ENCODE data around the gene TSR1.
A peak's percentile ranks its signal among the peaks of the same experiment; 100 is the strongest.

Gene TSR1

GRCh38 chr17:2344528-2344927, 8.3 kb upstream of the TSR1 start:
- TF ChIP-seq SIN3A (IDR thresholded peaks at IDR 0.05; ENCODE audit: borderline replicate concordance, insufficient read depth, low read length), result no peak
- TF ChIP-seq POLR2AphosphoS5 (IDR thresholded peaks at IDR 0.05; ENCODE audit: low read depth, low read length), result no peak
- no peak for TF ChIP-seq FOXP2 (optimal IDR thresholded peaks at IDR 0.05; ENCODE audit: borderline replicate concordance, extremely low read depth, extremely low read length, insufficient read depth)
- no peak for TF ChIP-seq TAF1 (IDR thresholded peaks at IDR 0.05; ENCODE audit: borderline replicate concordance, insufficient read depth, low read length)
- no peak for TF ChIP-seq REST (IDR thresholded peaks at IDR 0.05; ENCODE audit: insufficient read depth in 1 of 2, low read depth in 2 of 2, low read length in 2 of 2)

- TF ChIP-seq TAF1 (IDR thresholded peaks at IDR 0.05; ENCODE audit: borderline replicate concordance, insufficient read depth, low read length), result no peak
- TF ChIP-seq POLR2AphosphoS5 (IDR thresholded peaks at IDR 0.05; ENCODE audit: low read depth, low read length), result no peak
Observed at GRCh38 chr17:2343421-2343820, 7.2 kb upstream of the TSR1 start.

- TF ChIP-seq SIN3A (IDR thresholded peaks at IDR 0.05; ENCODE audit: borderline replicate concordance, insufficient read depth, low read length) (no peak), POLR2AphosphoS5 (IDR thresholded peaks at IDR 0.05; ENCODE audit: low read depth, low read length) (no peak), TAF1 (IDR thresholded peaks at IDR 0.05; ENCODE audit: borderline replicate concordance, insufficient read depth, low read length) (no peak), REST (IDR thresholded peaks at IDR 0.05; ENCODE audit: insufficient read depth in 1 of 2, low read depth in 2 of 2, low read length in 2 of 2) (no peak), FOXP2 (optimal IDR thresholded peaks at IDR 0.05; ENCODE audit: borderline replicate concordance, extremely low read depth, extremely low read length, insufficient read depth) (no peak)
Observed at GRCh38 chr17:2338315-2338657, 2.0 kb upstream of the TSR1 start.

- TF ChIP-seq POLR2AphosphoS5 (IDR thresholded peaks at IDR 0.05; ENCODE audit: low read depth, low read length), result no peak
- TF ChIP-seq FOXP2 (optimal IDR thresholded peaks at IDR 0.05; ENCODE audit: borderline replicate concordance, extremely low read depth, extremely low read length, insufficient read depth), result no peak
- 0 out of 2 replicates have a peak, but pooled peaks have one; percentile 20 for TF ChIP-seq TAF1 (IDR thresholded peaks at IDR 0.05; ENCODE audit: borderline replicate concordance, insufficient read depth, low read length)
Observed at GRCh38 chr17:2337544-2338314, 1.5 kb upstream of the TSR1 start.

- TF ChIP-seq TAF1 (IDR thresholded peaks at IDR 0.05; ENCODE audit: borderline replicate concordance, insufficient read depth, low read length), result no peak
- TF ChIP-seq POLR2AphosphoS5 (IDR thresholded peaks at IDR 0.05; ENCODE audit: low read depth, low read length), result no peak
- no peak for TF ChIP-seq SIN3A (IDR thresholded peaks at IDR 0.05; ENCODE audit: borderline replicate concordance, insufficient read depth, low read length)
- TF ChIP-seq REST (IDR thresholded peaks at IDR 0.05; ENCODE audit: insufficient read depth in 1 of 2, low read depth in 2 of 2, low read length in 2 of 2), result no peak
- TF ChIP-seq FOXP2 (optimal IDR thresholded peaks at IDR 0.05; ENCODE audit: borderline replicate concordance, extremely low read depth, extremely low read length, insufficient read depth), result no peak
Observed at GRCh38 chr17:2336852-2337543, 741 bp upstream of the TSR1 start, which contains the start of gene SGSM2. Gene SGSM2, plus strand, starts transcription at chr17:2337501. Its CDS starts 188 bp downstream, at chr17:2337689.

GRCh38 chr17:2335726-2336214, 487 bp downstream of the TSR1 start:
- TF ChIP-seq REST (IDR thresholded peaks at IDR 0.05; ENCODE audit: insufficient read depth in 1 of 2, low read depth in 2 of 2, low read length in 2 of 2), result no peak
- no peak for TF ChIP-seq SIN3A (IDR thresholded peaks at IDR 0.05; ENCODE audit: borderline replicate concordance, insufficient read depth, low read length)
- no peak for TF ChIP-seq TAF1 (IDR thresholded peaks at IDR 0.05; ENCODE audit: borderline replicate concordance, insufficient read depth, low read length)
- no peak for TF ChIP-seq POLR2AphosphoS5 (IDR thresholded peaks at IDR 0.05; ENCODE audit: low read depth, low read length)
- TF ChIP-seq FOXP2 (optimal IDR thresholded peaks at IDR 0.05; ENCODE audit: borderline replicate concordance, extremely low read depth, extremely low read length, insufficient read depth), result no peak
